Cardiac septum (tissue), 1 donor: Measurements from ENCODE around the gene ANTKMT. TPM values are rescaled to one million over a fixed set of nuclear protein-coding genes. Genes with fewer than 3 reads are reported as not detected.

Source experiments
- DNase-seq: peaks from one replicate; pipeline ENCODE4 v3.0.0-alpha.2; 2020; ENCODE audit warnings: low spot score
- intact Hi-C: fragments of 100-400 bp; cut with DNase I; formaldehyde crosslinking; loops from one replicate; pipeline ENCODE4 v1.14.0; 2022
- total RNA-seq: library from RNA; stranded (reverse); fragmentation: NEBNext Ultra II Directional; extraction: Animal tissue kit (Norgen Biotek cat#: 25700); gene quantifications from one replicate; pipeline ENCODE4 v1.2.1, GENCODE V29; 2021
- donor health status: DM: no; HTN: no; CAD: no.

ANTKMT gene
- total RNA-seq, 1 donor from 2014 or later = 36.6 TPM

- intact Hi-C loops = no loop called here
- DNase-seq = no peak
Measured at GRCh38 chr16:724188-725040, 3.5 kb downstream of the ANTKMT start.

DNA sequence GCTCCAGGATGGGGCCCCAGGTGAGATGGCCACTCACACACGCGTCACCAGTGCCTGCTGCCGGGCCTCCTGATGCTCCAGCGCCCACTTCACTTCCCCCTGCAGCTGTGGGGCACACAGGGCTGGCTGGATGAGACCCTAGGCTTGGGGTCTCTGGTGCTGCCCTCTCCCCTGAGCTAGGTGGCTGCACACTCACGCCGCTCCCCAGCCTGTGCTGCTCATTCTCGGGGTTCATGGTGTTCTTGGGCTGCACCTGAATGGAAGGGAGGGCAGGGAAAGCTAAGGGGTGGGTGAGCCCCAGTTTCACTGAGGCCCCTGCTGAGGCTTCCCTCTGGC lies 4.1 kb downstream of the ANTKMT start:
- intact Hi-C loops = no loop called here
- no peak for DNase-seq

DNA sequence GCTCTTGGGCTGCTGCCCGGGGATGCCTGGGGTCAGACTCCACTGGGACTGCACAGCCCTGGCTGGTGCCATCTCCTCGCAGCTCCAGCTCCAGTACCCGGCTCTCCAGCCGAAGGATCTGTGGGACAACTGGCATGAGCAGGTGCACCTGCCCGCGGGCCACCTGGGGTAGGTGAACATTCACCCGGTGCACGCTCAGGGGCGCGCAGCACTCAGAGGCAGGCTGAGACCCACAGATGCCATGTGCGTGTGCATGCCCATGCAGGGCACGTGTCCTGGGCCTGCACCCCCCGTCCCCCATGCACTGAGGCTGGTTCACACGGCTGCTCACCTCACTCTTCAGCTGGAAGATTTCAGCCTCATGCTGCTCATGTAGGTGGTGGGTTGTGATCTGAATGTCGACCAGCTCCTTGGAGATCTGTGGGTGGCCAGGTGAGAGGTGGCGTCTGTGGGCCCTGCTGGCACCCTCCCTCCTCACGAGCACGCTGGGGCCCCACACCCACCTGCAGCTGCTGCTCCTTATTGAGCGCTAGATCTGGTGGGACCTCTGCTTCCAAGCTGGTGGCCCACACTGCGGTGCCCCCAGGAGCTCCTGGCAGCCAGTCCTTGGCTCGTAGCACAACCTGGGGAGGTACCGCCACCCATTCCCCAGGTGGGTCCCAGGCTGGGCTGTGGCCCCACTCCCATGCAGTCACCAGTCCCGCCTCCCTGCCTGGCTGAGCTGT lies 4.7 kb downstream of the ANTKMT start:
- no peak for DNase-seq
- intact Hi-C loops = no loop called here

DNA sequence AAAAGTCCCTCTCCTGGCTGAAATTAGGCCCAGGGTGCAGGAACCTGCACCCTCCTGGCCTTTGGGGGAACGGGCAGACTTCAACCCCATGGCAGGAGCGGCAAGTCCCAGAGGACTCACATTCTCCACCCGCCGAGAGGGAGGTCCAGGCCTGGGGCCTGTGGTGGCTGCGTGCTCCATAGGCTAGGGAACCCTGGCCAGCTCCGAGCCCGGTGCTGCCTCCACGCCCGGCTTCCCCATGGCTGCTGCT lies 5.2 kb downstream of the ANTKMT start:
- intact Hi-C loops = no loop called here
- no peak for DNase-seq

GRCh38 chr16:726438-727290 lies 5.7 kb downstream of the ANTKMT start, which contains the start of the genes CCDC78 and HAGHL:
Gene CCDC78 (minus strand): TSS chr16:726443. CDS start chr16:726367, 76 bp downstream.
Gene HAGHL (plus strand): TSS chr16:727106. CDS start chr16:727510, 404 bp downstream.
- intact Hi-C loops = no loop called here
- DNase-seq = no peak

DNA sequence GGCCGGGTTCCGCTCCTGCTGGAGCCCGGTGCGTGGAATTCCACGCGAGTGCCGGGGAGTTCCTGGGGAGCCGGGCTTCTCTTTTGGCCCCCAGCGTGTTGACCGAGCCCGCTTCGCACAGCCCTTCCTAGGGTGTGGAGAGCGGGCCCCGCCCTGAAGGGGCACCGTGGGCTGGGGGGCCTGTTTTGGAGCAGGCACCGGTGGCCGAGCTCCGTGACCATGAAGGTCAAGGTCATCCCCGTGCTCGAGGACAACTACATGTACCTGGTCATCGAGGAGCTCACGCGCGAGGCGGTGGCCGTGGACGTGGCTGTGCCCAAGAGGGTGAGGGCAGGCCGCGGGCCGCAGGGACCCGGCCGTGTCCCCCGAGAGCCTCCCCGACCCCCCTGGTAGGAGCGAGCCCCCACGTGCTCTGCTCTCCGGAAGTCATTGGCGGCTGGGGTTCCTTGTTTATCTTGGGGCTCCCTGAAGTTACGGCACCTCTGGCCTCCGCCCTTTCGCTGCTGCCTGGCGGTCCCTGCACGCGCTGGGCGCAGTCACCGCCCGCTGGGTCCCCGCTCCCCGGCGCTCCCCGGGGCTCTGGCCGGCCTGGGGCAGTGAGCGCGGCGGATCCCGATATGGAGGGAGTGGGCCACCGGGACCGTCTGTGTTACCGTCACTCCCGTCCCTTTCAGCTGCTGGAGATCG lies 6.5 kb downstream of the ANTKMT start:
- DNase-seq = no peak
- intact Hi-C loops = no loop called here

GRCh38 chr16:728131-728889 lies 7.4 kb downstream of the ANTKMT start:
- DNase-seq = no peak
- intact Hi-C loops = no loop called here

DNA sequence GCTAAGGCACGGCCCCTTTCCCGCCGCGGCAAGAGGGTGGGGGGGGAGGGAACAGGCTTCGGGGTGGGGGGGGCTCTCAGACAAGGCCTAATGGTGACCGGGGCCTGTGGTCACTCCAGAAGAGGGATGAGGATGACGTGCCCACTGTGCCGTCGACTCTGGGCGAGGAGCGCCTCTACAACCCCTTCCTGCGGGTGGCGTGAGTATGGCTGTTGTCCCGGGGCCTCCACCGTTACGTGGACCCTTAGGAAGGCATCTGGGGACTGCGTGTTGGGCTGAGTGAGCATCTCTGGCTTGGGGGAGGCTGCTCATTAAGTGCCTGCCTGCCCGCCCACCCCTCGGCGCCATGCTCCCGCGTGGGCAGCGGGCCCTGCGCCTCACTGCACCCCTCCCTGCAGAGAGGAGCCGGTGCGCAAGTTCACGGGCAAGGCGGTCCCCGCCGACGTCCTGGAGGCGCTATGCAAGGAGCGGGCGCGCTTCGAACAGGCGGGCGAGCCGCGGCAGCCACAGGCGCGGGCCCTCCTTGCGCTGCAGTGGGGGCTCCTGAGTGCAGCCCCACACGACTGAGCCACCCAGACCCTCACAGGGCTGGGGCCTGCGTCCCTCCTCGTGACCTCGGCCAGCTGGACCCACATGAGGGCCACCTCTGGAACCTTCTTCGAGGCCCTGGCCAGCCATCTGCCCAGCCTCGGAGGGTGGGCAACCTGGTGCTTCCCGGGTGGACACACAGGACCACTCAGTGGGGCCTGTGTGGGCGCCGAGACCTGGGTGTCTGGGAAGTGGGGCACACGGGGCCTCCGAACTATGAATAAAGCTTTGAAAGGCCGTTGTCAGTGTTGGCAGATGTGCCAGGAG lies 8.2 kb downstream of the ANTKMT start:
- DNase-seq = no peak
- intact Hi-C loops = no loop called here

DNA sequence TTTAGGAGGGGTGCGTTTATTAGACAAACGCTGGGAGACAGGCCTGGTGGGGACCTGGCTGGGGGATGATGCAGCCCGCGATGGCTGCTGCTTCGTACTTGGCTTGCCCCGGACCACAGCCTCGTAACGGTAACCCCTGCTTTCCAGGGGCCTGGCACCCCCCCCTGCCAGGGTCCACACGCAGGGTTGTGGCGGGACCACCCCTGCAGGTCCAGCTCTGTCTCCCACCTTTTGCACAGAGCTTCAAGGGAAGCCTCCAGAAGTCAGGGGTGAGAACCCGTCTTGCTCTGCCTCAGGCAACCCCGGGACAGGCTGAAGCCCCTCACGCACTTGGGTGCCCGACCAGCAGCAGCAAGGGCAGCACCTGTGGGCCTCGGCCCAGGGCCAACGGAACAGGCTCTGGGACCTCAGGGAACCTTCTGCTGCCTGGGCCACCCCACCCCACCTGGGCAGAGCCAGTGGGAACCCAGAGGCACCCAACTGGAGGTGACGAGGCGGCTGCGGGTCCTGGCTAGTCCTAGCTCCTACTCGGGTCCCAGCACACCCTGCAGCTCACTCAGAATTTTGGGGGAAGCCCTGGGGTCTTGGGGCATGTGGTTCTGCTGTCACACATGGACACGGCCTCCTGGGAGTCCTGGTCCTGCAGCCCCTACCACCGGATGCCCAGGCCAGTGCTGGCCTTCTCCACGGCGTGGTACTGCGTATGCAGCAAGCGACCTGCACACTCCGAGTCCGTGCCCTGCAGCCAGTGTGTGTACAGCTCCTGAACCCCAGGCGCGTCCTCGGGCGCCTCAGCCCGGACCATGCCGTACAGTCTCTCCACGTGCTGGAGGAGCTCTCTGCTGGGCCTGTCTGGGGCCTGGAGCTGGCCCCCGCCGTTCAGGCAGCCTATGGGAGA lies 9.1 kb downstream of the ANTKMT start:
- intact Hi-C loops = no loop called here
- no peak for DNase-seq

DNA sequence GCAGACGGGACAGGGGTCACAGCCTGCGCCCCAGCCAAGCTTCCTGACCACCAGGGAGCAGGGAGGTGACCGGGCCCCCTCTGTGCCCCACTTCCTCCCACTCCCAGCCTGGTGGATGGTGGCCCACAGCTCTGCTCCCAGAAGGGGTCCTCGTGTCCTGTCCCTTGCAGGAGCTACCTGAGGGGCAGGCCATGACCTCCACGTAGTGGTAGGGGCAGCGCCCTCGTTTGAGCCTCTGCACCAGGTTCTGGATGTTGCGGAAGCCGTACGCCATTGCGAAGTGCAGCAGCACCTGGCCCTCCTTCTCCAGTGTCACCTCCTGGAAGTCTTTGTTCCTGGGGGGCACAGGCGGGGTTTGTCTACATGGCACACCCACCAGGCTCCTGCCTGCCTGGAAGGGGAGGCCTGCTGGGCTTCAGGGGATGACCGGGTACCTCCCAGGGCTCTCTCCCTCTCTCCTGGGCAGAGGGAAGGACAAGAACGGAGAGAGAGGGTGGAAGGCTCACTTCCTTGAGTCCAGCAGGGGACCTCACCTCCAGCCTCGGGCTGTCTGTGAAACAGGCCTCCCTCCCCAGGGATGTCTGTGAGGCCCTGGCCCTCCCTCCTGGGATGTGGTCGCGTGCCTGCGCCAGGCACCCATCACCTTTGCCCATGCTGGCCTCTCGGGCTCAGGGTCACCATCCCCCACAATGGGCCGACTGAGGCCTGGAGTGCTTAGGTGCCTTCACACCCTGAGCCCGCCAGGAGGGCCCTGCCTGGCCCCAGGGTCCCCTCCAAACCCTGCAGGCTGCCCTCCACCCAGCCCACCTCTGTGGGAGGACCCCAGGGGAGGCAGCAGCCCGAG lies 9.9 kb downstream of the ANTKMT start:
- DNase-seq = no peak
- intact Hi-C loops = no loop called here

GRCh38 chr16:732332-732731 lies 11.4 kb downstream of the ANTKMT start:
- intact Hi-C loops = no loop called here
- no peak for DNase-seq

GRCh38 chr16:732936-733335 lies 12.0 kb downstream of the ANTKMT start:
- no peak for DNase-seq

GRCh38 chr16:733382-734207 lies 12.6 kb downstream of the ANTKMT start:
- DNase-seq = no peak
- intact Hi-C loops = no loop called here

More at GRCh38 chr16:732936-733335, 12.0 kb downstream of the ANTKMT start:
- intact Hi-C loops = no loop called here

- intact Hi-C loops = no loop called here
- DNase-seq = no peak
Measured at GRCh38 chr16:734208-734980, 13.4 kb downstream of the ANTKMT start.
